VCaP (cell line): Measurements from ENCODE around the gene TRRAP.

Experiments
- H3K27ac ChIP-seq: fragments of 450-650 bp; 2 replicates; pipeline ENCODE4 v1.5.1; 2017
- CTCF ChIP-seq: fragments of 450-650 bp; conservative IDR thresholded peaks from 2 replicates; pipeline ENCODE4 v1.5.1; 2017; ENCODE audit warnings: mild to moderate bottlenecking, moderate library complexity

Gene TRRAP

GRCh38 chr7:99035723-99036545, 157.6 kb downstream of the TRRAP start:
- TF ChIP-seq CTCF, result no peak
- H3K27ac ChIP-seq, result no peak overlapping the region

GRCh38 chr7:99036546-99037111, 158.3 kb downstream of the TRRAP start:
- H3K27ac ChIP-seq, result no peak overlapping the region
- peak; percentile 57 for TF ChIP-seq CTCF

GRCh38 chr7:99037327-99037940, 159.1 kb downstream of the TRRAP start:
- H3K27ac ChIP-seq, result no peak overlapping the region
- TF ChIP-seq CTCF, result no peak

- no peak overlapping the region for H3K27ac ChIP-seq
- no peak for TF ChIP-seq CTCF
Measured at GRCh38 chr7:99038086-99038855, 159.9 kb downstream of the TRRAP start.

- H3K27ac ChIP-seq, result no peak overlapping the region
- TF ChIP-seq CTCF, result no peak
Measured at GRCh38 chr7:99039384-99039891, 161.1 kb downstream of the TRRAP start.

- TF ChIP-seq CTCF, result peak; percentile 85
- H3K27ac ChIP-seq, result no peak overlapping the region
Measured at GRCh38 chr7:99040104-99040958, 162.0 kb downstream of the TRRAP start.
